Breast epithelium (tissue), 3 donors: ENCODE data around the gene UBIAD1.

Experiments used
- POLR2A ChIP-seq: fragments of 450-650 bp; IDR thresholded peaks from one replicate; pipeline ENCODE4 v1.6.1; 2016; ENCODE audit warnings: antibody characterized with exemption, mild to moderate bottlenecking, moderate library complexity
- POLR2AphosphoS5 ChIP-seq, 3 donors: sonication (generic); formaldehyde crosslinking; IDR thresholded peaks; one replicate each; pipeline ENCODE4 v1.6.1; 2017; ENCODE audit warnings: antibody characterized with exemption in 3 of 3
- TF ChIP-seq, protein P1 (sequence below), 3 donors: fragments of 450-650 bp; IDR thresholded peaks; one replicate each; pipeline ENCODE4 v1.5.1; 2016 to 2017; ENCODE audit warnings: antibody characterized with exemption in 3 of 3, mild to moderate bottlenecking in 3 of 3, moderate library complexity in 3 of 3

DNA sequence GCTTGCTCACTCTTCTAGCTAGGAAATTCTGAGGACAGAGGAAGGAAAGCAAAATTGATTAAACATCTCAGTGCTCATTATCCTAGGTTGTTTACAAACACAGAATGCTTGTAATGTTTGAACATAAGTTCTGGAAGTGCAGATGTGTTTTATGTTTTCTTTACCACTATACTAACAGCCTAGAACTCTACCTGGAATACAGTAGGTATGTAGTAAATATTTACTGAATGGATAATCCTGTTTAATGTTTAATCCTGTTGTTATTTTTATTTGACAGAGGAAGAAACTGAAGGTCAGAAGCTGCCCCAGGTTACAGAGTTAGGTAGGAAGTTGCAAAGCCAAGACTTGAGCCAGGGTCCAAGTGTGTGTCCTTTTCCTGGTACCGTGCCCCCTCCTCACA is 16.7 kb upstream of the UBIAD1 start:
- TF ChIP-seq, protein P1, sequence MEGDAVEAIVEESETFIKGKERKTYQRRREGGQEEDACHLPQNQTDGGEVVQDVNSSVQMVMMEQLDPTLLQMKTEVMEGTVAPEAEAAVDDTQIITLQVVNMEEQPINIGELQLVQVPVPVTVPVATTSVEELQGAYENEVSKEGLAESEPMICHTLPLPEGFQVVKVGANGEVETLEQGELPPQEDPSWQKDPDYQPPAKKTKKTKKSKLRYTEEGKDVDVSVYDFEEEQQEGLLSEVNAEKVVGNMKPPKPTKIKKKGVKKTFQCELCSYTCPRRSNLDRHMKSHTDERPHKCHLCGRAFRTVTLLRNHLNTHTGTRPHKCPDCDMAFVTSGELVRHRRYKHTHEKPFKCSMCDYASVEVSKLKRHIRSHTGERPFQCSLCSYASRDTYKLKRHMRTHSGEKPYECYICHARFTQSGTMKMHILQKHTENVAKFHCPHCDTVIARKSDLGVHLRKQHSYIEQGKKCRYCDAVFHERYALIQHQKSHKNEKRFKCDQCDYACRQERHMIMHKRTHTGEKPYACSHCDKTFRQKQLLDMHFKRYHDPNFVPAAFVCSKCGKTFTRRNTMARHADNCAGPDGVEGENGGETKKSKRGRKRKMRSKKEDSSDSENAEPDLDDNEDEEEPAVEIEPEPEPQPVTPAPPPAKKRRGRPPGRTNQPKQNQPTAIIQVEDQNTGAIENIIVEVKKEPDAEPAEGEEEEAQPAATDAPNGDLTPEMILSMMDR (IDR thresholded peaks at IDR 0.05): no peak
- TF ChIP-seq POLR2A (no peak), POLR2AphosphoS5 (IDR thresholded peaks at IDR 0.05) (no peak)
